Amniotic stem cell (primary cell): Measurements from ENCODE around the gene GRID2.

Experiments used
- DNase-seq: peaks from one replicate; lab custom pipeline; 2025; lab: John Stamatoyannopoulos, UW

Gene GRID2

DNA sequence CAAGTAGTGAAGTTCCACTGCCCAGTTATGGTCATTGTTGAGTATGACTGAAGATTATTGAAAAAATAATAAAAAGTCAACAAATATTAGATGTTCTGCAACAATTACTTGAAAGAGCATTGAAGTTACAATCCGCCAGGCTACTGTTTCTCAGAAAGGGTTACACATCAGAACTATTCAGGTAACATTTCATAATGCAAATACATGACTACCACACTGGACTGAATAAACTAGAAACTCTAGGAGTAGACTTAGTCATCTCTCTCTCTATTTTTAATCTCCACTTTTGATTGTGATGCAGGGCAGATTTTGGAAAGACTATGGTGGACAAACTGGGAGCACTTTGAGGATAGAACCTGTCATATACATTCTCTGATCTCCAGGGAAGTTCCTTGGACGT lies 776.5 kb downstream of the GRID2 start:
- no peak for DNase-seq

DNA sequence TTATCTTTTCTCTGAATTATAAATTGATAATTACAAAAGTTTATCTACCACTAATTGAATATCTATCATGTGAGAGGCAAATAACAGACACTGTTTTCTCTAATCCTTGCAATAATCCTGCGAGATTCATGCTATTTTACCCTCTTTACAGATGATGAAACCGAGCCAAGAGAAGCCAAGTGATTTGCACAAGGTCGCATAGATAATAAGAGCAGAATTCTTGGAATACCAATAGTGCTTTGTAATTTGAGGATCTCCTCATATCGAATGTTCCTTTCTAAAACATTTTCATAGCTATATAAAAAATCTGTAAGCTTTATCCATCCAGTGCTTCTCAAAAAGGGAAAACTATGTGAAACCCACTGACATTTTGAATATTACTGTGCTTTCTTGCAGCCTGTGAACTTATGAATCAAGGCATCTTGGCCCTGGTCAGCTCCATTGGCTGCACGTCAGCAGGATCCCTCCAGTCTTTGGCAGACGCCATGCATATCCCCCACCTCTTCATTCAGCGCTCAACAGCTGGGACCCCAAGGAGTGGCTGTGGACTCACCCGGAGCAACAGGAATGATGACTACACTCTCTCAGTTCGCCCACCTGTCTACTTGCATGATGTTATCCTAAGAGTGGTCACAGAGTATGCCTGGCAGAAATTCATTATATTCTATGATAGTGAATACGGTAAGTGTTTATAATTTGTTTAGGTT lies 781.0 kb downstream of the GRID2 start:
- DNase-seq, result no peak

DNA sequence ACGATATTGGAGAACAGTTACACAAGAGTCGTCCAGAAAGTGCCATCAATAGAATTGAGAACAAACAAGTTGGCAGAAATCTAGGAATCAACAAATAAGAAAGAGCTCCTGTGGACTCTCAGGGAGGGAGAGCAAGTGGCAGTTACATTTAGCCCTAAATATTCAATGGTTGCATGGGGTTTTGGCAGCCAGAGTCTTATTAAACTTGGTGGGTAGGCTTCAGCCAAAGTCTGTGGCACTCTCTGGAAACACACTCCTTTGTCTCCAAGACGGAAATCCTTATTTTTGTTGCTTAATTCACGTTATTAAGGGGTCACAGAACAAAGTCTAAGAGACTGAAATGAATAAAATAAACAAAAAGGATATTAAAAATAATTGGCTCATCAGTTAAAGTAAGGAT lies 782.6 kb downstream of the GRID2 start:
- DNase-seq, result no peak

DNA sequence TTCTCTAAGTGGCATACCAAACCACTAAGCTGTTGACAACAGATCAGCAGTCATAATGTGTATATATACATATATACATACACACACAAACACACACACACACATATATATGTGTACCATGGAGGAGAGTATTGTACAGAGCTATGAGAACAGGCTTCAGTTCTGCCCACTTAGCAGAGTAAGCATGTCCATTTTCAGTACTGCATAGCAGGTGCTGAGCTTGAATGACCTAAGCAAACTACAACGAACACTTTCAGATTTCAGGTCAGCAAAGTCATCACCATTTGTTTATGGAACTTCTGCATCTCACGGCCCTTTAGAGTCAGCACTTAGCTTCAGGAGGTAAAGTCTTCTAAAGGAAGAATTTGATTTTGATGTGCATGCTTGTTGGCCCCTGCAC lies 789.0 kb downstream of the GRID2 start:
- DNase-seq, result no peak

DNA sequence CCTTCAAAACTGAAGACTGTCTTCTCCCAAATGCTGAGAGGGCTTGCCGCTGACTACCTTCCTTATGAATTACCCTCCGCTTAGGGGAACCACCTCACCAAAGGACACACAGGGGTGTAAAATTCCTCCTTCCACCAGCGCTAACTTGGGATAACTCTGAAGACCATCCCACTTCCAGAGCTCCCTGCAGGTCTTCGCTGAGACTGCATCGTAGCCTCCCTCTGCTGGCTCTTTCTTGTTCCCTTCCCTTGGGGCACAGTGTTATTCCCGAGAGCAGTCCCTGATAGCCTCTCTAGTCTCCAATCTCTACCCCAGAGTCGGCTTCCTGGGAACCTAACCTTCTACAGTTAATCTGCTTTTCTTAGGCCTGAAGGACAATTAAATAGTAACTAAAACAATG lies 799.3 kb downstream of the GRID2 start:
- no peak for DNase-seq

DNA sequence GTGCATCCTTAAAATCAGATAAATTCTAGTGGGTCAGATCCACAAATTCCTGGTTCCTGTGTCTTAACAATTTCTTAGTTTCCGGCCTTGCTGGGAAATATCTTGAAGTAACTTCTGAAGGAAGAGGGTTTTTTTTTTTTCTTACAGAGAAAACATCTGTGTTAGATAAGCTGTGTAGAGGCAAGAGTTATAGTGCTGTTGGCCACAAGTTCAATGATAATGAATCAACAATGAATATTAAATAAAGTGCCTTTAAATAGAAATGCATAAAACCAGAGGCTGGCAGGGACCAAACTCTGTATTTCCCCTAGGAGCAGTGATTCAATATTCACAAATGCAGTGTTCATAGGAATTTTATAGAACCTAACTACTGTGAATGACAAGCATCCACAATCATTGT lies 812.9 kb downstream of the GRID2 start:
- DNase-seq, result no peak

DNA sequence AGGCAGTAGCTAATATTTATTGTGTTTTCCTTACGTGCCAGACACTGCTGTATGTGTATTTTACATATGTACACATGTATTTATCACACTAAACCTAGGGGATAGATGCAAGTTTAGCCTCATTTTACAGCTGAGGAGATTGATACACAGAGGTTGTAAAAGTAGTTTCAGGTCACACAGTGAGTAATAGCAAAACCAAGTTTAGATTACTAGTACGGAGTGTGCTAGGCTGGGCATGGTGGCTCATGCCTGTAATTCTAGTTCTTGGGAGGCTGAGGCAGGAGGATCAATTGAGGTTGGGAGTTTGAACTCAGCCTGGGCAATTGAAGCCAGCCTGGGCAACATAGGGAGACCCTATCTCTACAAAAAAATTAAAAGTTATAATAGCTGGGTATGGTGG lies 823.7 kb downstream of the GRID2 start:
- DNase-seq, result no peak

DNA sequence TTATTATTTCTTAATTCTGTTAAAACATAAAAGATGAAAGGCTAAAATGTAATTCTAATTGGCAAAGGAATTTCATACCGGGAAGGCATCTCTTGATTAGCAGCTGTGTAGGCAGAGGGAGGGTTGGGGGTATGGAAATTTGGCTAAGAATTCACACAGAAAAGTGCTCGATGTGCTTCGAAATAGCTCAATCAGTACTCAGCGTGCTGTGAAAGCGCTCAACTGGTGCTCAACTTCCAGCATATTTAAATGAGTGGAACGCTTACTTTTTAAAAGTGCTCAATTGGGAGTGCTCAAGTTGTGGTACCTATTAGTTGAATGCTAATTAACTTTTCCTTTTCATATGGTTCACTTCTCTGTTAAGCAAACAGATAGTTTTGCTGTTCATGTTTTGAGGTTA lies 828.9 kb downstream of the GRID2 start:
- no peak for DNase-seq

DNA sequence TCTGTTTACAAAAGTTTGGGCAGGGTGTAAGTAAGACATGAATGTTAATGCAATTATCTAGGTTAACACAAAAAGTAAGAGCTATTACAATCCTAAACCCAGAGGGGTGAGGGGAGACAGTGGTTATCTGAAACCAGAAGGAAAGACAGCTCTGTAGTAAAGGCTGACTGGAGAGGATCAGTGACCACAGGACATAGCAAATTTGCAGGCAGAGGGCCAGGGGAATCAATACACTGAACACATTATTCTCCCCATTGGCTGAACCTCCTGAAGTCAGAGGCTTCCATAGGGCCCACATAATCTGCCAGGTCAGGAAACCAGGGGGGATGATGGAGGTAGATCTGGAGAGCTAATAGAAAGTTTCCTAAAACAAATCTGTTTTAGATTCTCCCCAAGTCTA lies 835.4 kb downstream of the GRID2 start:
- no peak for DNase-seq

DNA sequence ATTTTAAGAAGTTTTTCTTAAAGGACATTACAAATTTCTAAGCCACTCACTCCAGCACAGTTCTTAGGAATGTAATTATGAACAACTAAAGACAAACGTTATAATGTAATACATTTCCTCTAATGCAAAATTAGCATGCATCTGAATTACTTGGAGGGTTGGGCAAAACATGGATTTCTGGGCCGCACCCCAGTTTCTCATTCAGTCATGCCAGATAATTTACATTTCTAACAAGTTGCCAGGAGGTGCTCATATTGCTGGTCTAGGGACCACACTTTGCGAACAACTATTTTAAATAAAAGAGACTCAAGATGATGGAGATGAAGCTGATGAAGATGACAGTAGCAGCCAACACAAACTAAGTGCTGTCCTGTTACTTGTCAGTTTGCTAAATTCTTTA lies 840.1 kb downstream of the GRID2 start:
- DNase-seq, result no peak

DNA sequence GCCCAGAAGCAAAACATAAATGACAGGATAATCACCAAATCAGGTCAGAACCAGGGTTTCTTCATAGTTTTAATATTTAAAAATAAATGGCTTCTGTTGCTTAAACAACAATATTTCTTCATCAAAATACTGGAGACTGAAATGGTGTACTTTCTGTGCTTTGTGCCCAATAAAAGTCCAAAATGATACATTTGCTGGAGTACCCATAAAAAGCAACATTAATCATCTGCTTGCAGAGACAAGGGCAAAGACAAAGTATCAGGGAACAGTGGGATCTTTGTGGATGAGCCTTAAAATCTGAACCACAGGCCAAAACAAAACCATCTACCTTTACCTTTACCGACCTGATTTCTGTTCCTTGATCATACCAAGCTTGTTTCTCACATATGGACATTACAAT lies 840.9 kb downstream of the GRID2 start:
- DNase-seq, result no peak

DNA sequence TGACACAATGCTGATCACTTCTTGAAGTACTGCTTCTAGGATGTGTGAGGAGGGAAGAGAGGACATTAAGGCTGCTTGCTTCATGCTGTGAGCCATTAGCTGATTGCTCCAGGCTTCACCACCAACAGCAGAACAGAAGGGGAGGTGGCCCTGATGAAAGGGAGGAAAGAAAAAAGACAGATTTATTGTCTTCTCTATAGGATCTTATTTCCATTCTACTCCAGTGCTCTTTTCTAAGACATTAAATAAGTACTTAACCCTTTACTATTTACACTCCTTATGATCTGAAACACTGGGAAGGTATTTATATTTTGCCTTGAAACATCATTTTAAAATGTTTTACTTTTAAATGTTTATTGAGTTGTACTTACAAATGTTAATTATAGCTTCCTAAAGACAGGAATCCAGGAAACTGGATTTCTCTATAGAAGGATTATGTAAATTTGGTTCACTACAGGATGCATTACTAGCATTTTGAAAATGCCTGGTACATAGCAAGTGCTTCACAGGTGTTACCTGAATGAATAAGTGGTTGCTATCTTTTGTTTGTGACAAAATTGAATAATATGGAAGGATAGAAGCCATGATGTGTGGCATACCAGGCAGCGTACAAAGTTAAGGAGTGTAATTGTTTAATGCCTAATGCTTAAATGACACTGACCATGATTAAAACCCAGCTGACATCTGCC lies 843.9 kb downstream of the GRID2 start:
- DNase-seq, result no peak

DNA sequence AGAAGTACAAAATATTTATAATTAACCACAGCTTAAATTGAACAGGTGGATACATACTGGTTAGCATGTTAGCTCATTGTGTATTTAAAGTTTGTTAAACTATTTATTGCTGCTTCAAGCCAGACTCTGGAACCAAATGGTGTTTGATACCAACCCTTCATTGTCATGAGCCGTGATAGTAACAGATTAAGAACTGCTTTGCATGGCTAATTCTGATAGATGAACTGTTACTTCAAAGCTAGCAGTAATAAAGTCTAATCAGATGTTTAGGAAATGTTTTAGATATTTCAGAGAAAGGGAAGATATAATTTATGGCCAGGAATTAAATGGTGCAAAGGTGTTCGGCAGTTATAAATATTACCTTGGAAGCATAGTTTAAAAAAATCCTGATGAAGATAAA lies 848.7 kb downstream of the GRID2 start:
- no peak for DNase-seq

DNA sequence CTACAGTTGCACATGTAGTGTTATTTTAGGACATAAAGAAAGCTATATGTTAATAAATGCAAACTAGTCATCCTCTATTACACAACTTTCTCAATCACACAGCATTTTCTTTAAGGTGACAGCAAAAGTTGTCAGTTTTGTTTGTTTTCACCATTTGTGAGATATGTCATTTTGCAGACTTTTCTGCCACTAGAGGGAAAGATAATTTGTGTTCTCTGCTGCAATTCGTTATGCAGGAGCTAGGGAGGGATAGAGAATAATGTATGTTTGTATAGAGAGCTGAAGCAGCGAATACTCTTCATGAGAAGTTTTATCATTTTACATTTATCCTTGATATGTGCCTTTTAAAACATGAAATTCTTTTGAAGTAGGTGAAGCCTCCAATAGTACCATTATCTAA lies 854.2 kb downstream of the GRID2 start:
- DNase-seq, result no peak

DNA sequence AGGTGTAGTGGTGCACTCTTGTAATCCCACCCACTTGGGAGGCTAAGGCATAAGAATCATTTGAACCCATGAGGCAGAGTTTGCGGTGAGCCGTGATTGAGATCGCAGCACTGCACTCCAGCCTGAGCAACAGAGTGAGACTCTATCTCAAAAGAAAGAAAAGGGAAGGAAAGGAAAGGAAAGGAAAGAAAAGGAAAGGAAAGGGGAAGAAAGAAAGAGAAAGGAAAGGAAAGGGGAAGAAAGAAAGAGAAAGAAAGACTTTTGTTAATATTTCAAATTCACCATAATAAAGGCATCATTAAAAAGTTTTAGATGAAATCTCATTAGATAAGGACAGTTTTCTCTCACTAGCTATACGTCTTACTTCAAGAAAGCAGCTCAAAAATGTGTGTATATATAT lies 864.3 kb downstream of the GRID2 start:
- DNase-seq, result no peak

DNA sequence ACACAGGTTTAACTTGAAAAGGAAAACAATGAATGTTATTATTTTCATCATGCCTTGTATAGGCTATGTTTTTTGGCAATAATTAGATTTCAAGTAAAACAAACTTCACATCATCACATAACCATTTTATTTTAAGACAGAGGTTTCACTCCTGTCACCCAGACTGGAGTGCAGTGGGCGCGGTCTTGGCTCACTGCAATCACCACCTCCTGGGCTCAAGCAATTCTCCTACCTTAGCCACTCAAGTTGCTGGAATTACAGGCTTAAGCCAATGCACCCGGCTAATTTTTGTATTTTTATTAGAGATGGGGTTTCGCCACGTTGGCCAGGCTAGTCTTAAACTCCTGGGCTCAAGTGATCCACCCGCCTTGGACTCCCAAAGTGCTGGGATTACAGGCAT lies 866.2 kb downstream of the GRID2 start:
- no peak for DNase-seq

DNA sequence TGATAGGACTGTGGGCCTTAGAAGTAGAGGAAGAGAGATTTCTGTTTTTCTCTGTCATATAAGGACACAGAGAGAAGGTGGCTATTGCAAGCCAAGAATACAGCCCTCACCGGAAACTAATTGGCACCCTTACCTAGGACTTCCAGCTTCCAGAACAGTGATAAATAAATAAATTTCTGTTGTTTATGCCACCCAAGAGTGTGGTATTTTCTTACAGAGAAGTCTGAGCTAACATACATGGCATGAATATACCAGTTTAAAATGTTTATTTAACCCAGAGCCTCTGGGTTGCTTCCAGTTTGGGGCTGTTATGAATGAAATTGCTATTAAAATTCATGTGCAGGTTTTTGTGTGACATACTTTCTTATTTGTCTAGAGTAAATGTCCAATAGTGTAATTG lies 870.8 kb downstream of the GRID2 start:
- DNase-seq, result no peak

DNA sequence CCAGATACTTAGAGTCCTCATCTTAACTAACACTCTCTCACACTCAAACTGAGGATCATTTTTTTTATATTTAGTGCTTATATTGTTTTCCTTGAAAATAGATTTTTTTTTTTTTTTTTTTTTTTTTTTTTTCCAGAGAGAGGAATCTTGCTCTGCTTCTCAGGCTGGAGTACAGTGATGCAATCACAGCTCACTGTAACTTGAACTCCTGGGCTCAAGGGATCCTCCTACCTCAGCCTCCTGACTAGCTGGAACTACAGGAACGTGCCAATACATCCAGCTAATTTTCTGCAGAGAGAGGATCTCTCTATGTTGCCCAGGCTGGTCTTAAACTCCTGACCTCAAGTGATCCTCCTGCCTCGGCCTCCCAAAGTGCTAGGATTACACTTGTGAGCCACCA lies 874.5 kb downstream of the GRID2 start:
- no peak for DNase-seq

DNA sequence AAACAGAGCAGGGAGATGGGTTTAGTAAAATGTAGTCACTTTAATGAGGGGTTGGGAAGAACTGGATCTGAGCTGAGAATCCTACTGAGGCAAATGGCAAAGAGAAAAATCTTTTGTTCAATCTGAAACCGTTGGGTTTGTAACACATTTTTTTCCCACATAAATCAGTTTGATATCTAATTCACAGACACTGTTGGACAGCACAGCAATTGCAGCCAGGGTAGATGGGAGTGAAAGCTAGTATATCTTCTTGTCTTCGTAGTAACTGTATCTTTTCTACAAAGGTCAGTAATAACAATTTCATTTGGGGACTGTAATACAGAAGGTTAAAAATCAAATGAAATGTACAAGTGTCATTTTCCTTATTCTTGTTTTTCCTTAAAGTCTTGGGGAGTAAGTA lies 875.3 kb downstream of the GRID2 start:
- no peak for DNase-seq

DNA sequence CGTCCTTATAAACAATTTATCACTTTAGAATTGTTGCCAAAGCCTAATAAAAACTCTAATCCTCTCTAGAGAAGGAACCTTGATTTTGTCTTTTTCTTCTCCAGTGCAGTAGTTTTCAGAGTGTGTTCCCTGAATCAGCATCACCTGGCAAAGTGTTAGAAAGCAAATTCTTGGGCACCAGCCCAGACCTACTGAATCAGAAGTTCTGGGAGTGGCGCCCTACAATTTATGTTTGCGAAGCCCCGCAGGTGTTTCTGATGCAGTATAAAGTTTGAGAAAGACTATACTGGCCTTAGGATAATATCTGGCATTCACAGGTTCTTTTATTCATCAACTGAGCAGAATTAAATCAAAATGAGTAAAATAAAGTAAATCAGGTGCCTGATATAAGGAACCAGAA lies 879.0 kb downstream of the GRID2 start:
- DNase-seq, result no peak

DNA sequence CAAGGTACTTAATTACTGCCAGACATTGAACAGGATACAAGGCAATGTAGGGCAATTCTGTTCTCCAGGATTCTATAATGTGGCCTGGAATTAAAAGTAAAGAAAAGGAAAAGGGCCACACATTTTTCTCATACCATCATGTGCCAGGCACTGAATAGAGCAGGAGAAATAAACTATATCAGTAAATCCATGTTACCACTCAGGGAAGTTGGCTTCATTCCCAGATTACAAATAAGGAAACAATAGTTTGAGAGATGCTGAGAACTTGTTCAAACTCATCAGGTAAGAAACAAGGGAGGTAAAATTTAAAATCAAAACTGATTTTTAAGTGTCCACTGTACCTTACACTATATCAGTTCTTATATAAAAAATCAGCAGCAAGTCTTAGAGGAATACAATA lies 879.8 kb downstream of the GRID2 start:
- DNase-seq, result no peak

DNA sequence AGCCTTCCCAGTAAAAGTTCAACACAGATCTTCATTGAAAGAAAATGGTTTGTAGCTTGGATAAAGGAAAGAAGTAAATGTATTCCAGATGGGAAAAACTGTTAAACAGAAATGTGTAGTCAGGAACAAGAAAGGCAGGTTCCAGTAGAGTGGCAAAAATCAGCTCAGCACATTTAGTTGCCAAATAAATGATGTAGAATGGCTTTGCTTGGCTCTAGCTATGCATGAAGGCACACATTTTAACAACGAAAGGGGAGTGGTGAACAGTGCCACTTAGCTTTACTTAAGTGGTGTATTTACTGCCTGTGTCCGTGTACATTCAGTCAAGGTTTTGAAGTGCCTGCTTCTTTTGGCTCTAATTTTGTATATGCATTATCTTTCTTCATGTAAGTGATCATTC lies 880.3 kb downstream of the GRID2 start:
- no peak for DNase-seq

DNA sequence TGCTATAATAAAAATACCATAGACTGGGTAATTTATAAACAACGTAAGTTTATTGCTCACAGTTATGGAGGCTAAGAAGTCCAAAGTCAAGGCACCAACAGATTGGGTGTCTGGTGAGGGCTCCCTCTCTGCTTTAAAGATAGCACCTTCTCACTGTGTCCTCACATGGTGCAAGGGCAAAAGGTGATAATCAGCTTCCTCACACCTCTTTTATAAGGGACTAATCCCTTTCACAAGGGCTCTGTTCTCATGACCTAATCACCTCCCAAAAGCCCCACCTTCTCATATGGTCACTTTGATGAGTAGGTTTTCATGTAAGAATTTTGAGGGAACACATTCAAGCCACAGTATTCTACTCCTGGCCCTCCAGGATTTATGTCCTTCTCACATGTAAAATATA lies 883.1 kb downstream of the GRID2 start:
- no peak for DNase-seq

DNA sequence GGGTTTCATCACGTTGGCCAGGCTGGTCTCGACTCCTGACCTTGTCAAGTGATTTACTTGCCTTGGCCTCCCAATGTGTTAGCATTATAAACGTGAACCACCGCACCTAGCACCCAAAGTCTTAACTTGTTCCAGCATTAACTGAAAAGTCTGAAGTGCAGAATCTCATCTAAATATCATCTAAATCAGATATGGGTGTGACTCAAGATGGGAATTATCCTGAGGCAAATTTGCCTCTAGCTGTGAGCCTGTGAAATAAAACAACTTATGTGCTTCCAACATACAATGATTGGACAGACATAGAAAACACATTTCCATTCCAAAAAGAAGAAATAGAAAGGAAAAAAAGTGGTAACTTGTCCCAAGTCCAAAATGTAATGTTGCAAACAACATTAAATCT lies 883.7 kb downstream of the GRID2 start:
- no peak for DNase-seq
